NCI-H1105 treated with DMSO at 0.1 percent for 48 hours (cell line): ENCODE measurements around the gene PPP2R1B.
"Not testable (repeated sequence)": the region's sequence is repeated elsewhere in the genome, so short reads cannot be mapped to it uniquely, and the experiment has no call there.

Experiments
- DNase-seq: peaks from one replicate; lab custom pipeline; 2025; lab: John Stamatoyannopoulos, UW

The PPP2R1B gene

DNA sequence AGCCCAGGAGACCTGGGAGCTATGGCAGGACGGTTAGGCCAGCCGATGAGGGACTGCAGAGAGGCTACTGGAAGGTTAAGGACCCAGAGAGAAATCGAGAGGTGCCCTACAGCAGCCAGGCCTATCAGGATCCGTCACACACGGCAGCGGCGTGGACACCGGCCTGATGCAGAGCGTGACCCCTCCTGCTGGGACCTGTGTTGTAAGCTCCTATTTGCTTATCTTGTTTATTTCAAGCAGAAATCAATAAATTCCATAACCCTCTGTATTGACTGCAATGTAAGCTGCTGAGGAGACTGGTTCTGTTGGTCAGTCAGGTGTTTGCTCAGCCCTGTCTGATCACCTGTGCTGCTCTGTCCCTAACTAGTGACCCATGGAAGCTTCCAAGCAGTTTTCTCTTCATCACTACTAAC, 39.9 kb downstream of the PPP2R1B start:
- no peak for DNase-seq

GRCh38 chr11:111725621-111726020, 40.6 kb downstream of the PPP2R1B start:
- DNase-seq, result no peak

DNA sequence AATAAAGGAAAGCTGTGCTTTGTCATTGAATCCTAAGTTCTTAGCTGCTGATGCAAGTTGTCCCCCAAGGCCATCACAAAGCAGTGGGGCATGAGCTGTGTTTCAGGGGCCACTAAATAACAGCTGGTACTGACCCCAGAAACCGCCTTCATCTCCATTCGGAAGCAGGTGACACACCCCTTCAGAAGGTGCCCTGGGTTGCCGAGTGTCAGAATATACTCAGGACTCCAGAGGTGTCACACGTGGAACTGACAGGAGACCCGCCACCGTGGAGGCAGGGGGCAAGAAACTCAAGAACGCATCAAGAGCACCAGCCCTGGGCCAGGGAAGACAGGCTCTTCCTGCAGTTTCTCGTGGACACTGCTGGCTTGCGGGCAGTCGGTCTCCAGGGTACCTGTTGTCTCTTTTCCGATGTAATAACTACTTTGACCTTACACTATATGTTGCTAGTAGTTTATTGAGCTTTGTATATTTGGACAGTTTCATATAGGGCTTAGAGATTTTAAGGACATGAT, 41.5 kb downstream of the PPP2R1B start:
- no peak for DNase-seq

DNA sequence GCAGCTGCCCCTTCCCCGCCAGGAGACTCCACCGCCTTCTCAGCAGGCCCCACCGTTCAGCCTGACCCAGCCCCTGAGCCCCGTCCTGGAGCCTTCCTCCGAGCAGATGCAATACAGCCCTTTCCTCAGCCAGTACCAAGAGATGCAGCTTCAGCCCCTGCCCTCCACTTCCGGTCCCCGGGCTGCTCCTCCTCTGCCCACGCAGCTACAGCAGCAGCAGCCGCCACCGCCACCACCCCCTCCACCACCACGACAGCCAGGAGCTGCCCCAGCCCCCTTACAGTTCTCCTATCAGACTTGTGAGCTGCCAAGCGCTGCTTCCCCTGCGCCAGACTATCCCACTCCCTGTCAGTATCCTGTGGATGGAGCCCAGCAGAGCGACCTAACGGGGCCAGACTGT, 42.6 kb downstream of the PPP2R1B start:
- DNase-seq, result no peak

GRCh38 chr11:111722501-111722900, 43.7 kb downstream of the PPP2R1B start:
- DNase-seq, result no peak

DNA sequence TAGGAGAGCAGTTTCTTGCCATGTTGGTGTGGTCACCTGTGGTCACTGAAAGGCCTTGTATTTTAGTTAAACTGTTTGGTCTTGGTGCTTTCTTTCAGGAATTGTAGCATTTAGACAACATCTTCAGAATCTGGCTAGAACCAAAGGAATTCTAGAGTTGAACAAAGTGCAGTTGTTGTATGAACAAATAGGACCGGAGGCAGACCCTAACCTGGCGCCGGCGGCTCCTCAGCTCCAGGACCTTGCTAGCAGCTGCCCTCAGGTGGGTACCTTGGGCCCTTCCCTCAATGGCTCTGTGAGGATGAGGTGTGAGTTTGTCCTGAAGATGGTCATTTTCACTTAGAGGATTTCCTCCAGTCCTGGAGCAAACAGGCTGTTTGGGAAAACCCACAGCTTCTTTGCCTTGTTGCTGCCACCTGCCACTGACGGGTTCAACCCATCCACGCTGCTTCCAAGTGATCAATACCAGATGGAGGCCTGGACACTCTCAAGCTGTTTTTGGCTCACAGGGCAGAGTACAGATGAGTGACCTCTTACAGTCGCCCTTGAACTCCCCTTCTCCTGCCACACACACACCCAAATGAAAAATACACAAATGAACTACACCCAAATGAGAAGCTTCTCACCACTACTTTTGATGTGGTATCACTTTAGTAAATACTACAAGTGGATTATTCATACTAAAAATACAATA, 45.2 kb downstream of the PPP2R1B start:
- no peak for DNase-seq

DNA sequence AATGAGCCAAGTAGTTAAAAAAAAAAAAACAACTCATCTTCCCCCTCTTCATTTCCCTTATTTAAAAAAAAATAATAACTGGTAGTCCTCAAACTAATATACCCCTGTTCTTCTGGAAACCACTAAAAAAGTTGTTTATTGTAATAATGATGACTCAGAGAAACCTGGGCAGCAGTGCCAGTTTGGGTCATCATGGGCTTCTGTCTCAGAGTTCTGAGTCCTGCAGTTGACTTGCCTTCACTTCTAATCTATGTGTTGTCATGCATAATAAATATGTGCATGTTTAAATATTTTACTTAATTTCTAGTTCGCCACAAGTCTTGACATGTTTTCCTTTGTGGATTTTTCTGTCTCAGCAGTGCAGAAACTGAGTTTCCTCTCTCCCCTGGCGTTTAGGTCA, 46.8 kb downstream of the PPP2R1B start:
- DNase-seq, result no peak

GRCh38 chr11:111718859-111719258, 47.3 kb downstream of the PPP2R1B start:
- DNase-seq, result no peak

DNA sequence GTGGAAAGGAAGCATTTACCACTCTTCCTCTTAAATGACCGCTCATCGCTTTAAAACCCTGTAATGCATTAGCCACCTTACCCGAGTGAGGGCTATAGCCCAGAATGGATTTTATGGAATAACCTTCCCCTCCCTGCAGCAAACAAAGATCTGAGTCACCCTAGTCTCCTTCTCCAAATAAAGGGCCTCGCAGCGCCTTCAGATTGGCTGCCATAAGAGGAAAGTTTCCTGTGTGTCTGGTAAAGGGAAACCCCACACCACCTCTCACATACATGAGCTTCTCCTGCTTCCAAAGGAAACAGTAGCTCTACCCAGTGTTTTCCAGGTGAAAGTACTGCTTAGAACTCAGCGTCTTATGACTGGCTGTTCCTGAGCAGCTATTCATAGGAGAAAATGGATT, 47.8 kb downstream of the PPP2R1B start:
- DNase-seq, result no peak

- not testable (repeated sequence) for DNase-seq
These were observed 48.5 kb downstream of the PPP2R1B start for GRCh38 chr11:111717660-111718059.

DNA sequence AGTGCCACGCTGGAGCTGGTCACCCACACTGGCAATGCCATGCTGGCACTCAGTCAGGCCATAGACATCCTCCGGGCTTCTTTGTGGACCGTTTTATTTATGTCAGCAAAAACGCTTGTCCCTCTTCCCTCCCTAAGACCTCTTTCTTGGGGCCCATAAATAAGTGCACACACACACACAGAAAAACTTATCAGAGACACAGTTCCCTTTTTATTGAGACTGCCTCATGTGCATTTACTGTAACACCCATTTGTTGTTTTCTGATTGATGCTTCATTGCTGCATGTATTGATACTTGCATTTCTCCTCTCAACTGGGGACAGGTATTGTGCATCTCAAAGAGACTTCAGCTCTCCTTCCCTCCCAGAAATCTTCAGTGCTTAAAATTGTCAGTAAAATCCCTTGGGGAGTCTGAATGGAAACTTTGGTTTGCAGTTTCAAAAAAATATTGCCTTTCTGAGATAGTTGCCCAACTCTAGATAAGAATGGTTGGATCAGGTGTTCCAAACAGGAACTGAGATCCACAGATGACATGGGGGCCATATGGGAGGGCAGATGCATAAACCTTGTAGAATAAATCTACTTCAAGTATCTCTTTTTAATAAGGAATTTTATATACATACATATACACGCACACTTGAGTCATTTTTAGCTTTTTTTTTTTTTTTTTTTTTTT, 50.9 kb downstream of the PPP2R1B start:
- no peak for DNase-seq

DNA sequence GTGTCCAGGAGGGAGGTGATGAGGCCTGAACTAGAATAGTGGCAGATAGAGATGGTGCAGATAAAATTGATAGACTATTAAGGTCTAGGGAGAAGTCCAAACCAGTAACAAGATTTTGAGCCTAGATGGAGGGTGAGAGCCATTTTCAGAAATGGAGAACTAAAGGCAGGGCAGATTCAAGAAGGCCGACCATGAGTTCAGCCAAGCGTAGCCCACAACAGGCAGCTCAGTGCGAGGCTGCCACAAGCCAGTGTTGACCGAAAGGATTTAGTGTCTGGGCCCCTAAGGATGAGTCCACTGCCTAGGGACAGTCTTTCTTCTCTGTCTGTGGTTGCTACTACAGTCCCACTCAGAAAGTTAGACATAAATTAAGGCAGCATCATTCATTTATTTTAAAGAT, 51.7 kb downstream of the PPP2R1B start:
- no peak for DNase-seq

DNA sequence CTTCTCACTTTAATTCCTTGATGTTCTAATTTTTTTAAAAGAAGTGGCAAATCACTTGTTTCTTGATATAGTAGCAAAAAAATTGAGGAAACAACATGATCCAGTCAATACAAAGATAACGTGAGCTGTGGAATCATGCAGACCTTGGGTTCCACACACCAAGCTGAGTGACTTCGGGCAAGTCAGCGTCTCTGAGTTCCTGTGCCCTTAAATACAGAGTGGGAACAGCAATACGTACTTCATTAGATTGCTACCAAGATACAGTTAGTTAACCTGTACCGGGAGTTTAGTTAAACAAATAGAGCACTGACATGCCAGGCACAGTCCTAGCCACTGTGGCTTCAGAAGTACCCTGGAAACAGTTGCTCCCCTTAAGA, 58.5 kb downstream of the PPP2R1B start:
- no peak for DNase-seq

GRCh38 chr11:111707039-111707690, 59.0 kb downstream of the PPP2R1B start:
- no peak for DNase-seq

DNA sequence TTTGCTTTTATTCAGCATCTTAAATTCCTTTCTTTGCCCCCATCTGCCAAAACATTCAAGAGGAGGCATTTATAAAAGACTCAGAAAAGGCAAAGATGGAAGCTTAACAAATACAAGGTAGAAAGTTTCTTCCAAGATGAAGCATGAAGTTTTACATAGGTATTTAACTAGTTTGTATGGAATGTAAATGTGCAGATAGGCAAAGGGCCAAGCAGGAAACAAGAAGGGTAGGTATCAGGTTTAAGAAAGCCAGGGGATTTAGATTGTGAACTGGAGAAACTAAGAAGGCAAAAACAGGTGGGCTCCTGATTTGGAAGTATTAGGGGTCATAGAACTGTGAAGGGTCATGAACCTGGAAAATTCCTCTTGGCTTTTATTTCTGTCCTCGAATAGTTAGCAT, 62.6 kb downstream of the PPP2R1B start:
- DNase-seq, result no peak

- no peak for DNase-seq
These were observed 63.6 kb downstream of the PPP2R1B start for GRCh38 chr11:111702623-111703022.

DNA sequence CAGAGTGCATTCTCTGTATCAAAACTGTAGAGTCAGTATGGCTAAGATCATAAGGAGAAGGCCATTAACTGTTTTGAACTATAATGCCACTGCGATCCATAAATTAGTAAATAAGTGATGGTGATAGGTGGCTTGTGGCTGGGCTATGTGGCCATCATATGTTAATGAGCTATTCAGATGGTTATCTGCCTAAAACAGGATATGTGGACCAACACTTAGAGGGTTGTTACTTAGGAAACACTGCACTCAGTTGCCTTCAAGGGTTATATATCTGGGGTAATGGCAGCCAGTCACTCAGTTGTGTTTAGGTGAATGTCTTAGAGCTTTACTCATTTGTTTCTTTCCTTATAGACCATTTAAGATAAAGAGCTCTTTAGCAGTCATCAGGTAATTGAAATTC, 66.0 kb downstream of the PPP2R1B start:
- DNase-seq, result no peak

- DNase-seq, result no peak
These were observed 66.5 kb downstream of the PPP2R1B start for GRCh38 chr11:111699579-111700156.

- DNase-seq, result no peak
These were observed 67.2 kb downstream of the PPP2R1B start for GRCh38 chr11:111698852-111699559.

GRCh38 chr11:111697933-111698371, 68.2 kb downstream of the PPP2R1B start:
- DNase-seq, result no peak

GRCh38 chr11:111696556-111696955, 69.6 kb downstream of the PPP2R1B start:
- no peak for DNase-seq

- no peak for DNase-seq
These were observed 71.3 kb downstream of the PPP2R1B start for GRCh38 chr11:111694851-111695250.
